HepG2 (cell line): ENCODE results near the gene MFSD11. TPM values are rescaled to one million over a fixed set of nuclear protein-coding genes. Genes with fewer than 3 reads are reported as not detected.

Experiments used
- BCL3 ChIP-seq: sonication (generic); formaldehyde crosslinking; IDR thresholded peaks from 2 replicates; pipeline ENCODE4 v1.5.1; 2020; ENCODE audit warnings: mild to moderate bottlenecking, missing genetic modification reagents, moderate library complexity
- CCDC6 ChIP-seq: sonication (generic); formaldehyde crosslinking; IDR thresholded peaks from 2 replicates; pipeline ENCODE4 v1.8.1; 2022; ENCODE audit warnings: mild to moderate bottlenecking, missing genetic modification reagents, moderate library complexity
- CREM ChIP-seq, 2 experiments: sonication (generic) in 1 of 2; formaldehyde crosslinking in 1 of 2; IDR thresholded peaks; 2 replicates each; pipeline versions ENCODE4 v1.4.0 to v1.6.1; 2016 to 2020; ENCODE audit warnings: antibody characterized with exemption in 1 of 2, mild to moderate bottlenecking in 1 of 2, missing genetic modification reagents in 1 of 2
- CSRNP1 ChIP-seq: sonication (generic); formaldehyde crosslinking; IDR thresholded peaks from 2 replicates; pipeline ENCODE4 v1.8.1; 2023; ENCODE audit warnings: mild to moderate bottlenecking, missing genetic modification reagents
- ISL2 ChIP-seq: sonication (generic); formaldehyde crosslinking; IDR thresholded peaks from 2 replicates; pipeline ENCODE4 v1.5.0; 2020; ENCODE audit warnings: missing genetic modification reagents
- MLXIP ChIP-seq: sonication (generic); formaldehyde crosslinking; IDR thresholded peaks from 2 replicates; pipeline ENCODE4 v1.9.0; 2021; ENCODE audit warnings: missing genetic modification reagents, borderline replicate concordance
- SIX4 ChIP-seq: sonication (generic); formaldehyde crosslinking; IDR thresholded peaks from 2 replicates; pipeline ENCODE4 v1.4.0; 2020; ENCODE audit warnings: missing genetic modification reagents
- ZNF512 ChIP-seq: sonication (generic); formaldehyde crosslinking; IDR thresholded peaks from 2 replicates; pipeline ENCODE4 v1.4.0; 2020; ENCODE audit warnings: mild to moderate bottlenecking, missing genetic modification reagents
- ZNF605 ChIP-seq: sonication (generic); formaldehyde crosslinking; IDR thresholded peaks from 2 replicates; pipeline ENCODE4 v1.8.0; 2022; ENCODE audit warnings: mild to moderate bottlenecking, missing genetic modification reagents
- polyA plus RNA-seq, 8 experiments: library from polyadenylated mRNA; depleted of rRNA in 3 of 8; stranded (reverse) in 7 of 8; unstranded in 1 of 8; fragments of >200 nt; fragmentation: Illumina TruSeq in 4 of 8; extraction: Trizol in 4 of 8; gene quantifications; 2 replicates each; pipeline versions ENCODE4 v1.2.1 to v1.2.3, GENCODE V29; 2011 to 2016; ENCODE audit warnings: low read depth in 4 of 8, missing spikeins in 1 of 8, mixed read lengths in 1 of 8; ENCODE audit not compliant: insufficient read depth in 1 of 8
- total RNA-seq, 5 experiments: library from RNA; depleted of rRNA; stranded (reverse); fragments of >200 nt; fragmentation: Illumina TruSeq; extraction: Trizol; gene quantifications; 2 replicates each; pipeline ENCODE4 v1.2.3, GENCODE V29; 2016; ENCODE audit warnings: low read depth in 1 of 5

The MFSD11 gene
- total and polyA plus RNA-seq, 2 of the 13 experiments (the other 11 are each of a cell fraction or from before 2014, with no cell fraction given) = 26.1 to 36.3 TPM

- no peak for TF ChIP-seq ZNF512 (CRISPR knock-in tag)
- TF ChIP-seq ISL2 (CRISPR knock-in tag) = no peak
- no peak for TF ChIP-seq ZNF605 (CRISPR knock-in tag)
- no peak for TF ChIP-seq CSRNP1 (CRISPR knock-in tag)
- TF ChIP-seq SIX4 (CRISPR knock-in tag) = no peak
- TF ChIP-seq CCDC6 = no peak
- no peak for TF ChIP-seq MLXIP (CRISPR knock-in tag)
- no peak for TF ChIP-seq CREM (IDR thresholded peaks at IDR 0.05)
- TF ChIP-seq CREM (CRISPR knock-in tag; IDR thresholded peaks at IDR 0.05) = no peak
- TF ChIP-seq BCL3 = no peak
Measured at GRCh38 chr17:76824093-76824492, 86.2 kb downstream of the MFSD11 start (continued).
